HG03432 (cell line): Measurements from ENCODE around the gene IFI27L2.

ENCODE experiments used
- ATAC-seq: cut with Tn5 transposase; IDR thresholded peaks from one replicate; pipeline ENCODE4 v1.9.1; 2021; ENCODE audit warnings: mild to moderate bottlenecking, moderate library complexity; ENCODE audit not compliant: unreplicated experiment

IFI27L2 gene

GRCh38 chr14:94103554-94104150 is 25.8 kb downstream of the IFI27L2 start:
- no peak for ATAC-seq

GRCh38 chr14:94102768-94103482 is 26.5 kb downstream of the IFI27L2 start:
- no peak for ATAC-seq

GRCh38 chr14:94101748-94102147 is 27.7 kb downstream of the IFI27L2 start:
- ATAC-seq = no peak

GRCh38 chr14:94100847-94101246 is 28.6 kb downstream of the IFI27L2 start:
- no peak for ATAC-seq

- no peak for ATAC-seq
These were observed 30.4 kb downstream of the IFI27L2 start for GRCh38 chr14:94099006-94099405.

- ATAC-seq = no peak
These were observed 30.9 kb downstream of the IFI27L2 start for GRCh38 chr14:94098326-94098992.

GRCh38 chr14:94097091-94097490 is 32.3 kb downstream of the IFI27L2 start:
- no peak for ATAC-seq

GRCh38 chr14:94093418-94093817 is 36.0 kb downstream of the IFI27L2 start:
- no peak for ATAC-seq

- ATAC-seq = no peak
These were observed 39.9 kb downstream of the IFI27L2 start for GRCh38 chr14:94089479-94089878.

GRCh38 chr14:94088516-94088915 is 40.9 kb downstream of the IFI27L2 start:
- ATAC-seq = no peak

- no peak for ATAC-seq
These were observed 41.5 kb downstream of the IFI27L2 start for GRCh38 chr14:94087891-94088290.

- peak; percentile 22 for ATAC-seq
These were observed 48.0 kb downstream of the IFI27L2 start for GRCh38 chr14:94081386-94081820.

- peak; percentile 99 for ATAC-seq
These were observed 48.6 kb downstream of the IFI27L2 start, which contains the start of the genes DDX24 and IFI27L1 for GRCh38 chr14:94080621-94081385. Gene DDX24 (minus strand): TSS chr14:94081202. CDS start chr14:94079742, 1,460 bp downstream. Gene IFI27L1 (plus strand): TSS chr14:94081310. CDS start chr14:94096938, 15,628 bp downstream.

GRCh38 chr14:94079891-94080620 is 49.3 kb downstream of the IFI27L2 start:
- no peak for ATAC-seq

- no peak for ATAC-seq
These were observed 51.6 kb downstream of the IFI27L2 start for GRCh38 chr14:94077823-94078222.
